Hepatocyte (in vitro differentiated cells): ENCODE measurements around the gene DIS3L.
"Not testable (repeated sequence)": the region's sequence is repeated elsewhere in the genome, so short reads cannot be mapped to it uniquely, and the experiment has no call there.

Experiments used
- EZH2 ChIP-seq: fragments of 200-600 bp; sonication (generic); IDR thresholded peaks from 2 replicates; pipeline ENCODE4 v1.6.1; 2016; ENCODE audit warnings: antibody characterized with exemption, mild to moderate bottlenecking, borderline replicate concordance
- EZH2phosphoT487 ChIP-seq: fragments of 200-600 bp; sonication (generic); IDR thresholded peaks from one replicate; pipeline ENCODE4 v1.6.1; 2018; ENCODE audit warnings: antibody characterized with exemption, mild to moderate bottlenecking, low read depth, moderate library complexity; ENCODE audit not compliant: unreplicated experiment, severe bottlenecking
- TF ChIP-seq, protein P1 (sequence below): fragments of 200-600 bp; sonication (generic); IDR thresholded peaks from 2 replicates; pipeline ENCODE4 v1.5.1; 2016; ENCODE audit warnings: antibody characterized with exemption, mild to moderate bottlenecking; ENCODE audit not compliant: poor library complexity

GRCh38 chr15:66245832-66246231 lies 47.5 kb upstream of the DIS3L start:
- TF ChIP-seq, protein P1, sequence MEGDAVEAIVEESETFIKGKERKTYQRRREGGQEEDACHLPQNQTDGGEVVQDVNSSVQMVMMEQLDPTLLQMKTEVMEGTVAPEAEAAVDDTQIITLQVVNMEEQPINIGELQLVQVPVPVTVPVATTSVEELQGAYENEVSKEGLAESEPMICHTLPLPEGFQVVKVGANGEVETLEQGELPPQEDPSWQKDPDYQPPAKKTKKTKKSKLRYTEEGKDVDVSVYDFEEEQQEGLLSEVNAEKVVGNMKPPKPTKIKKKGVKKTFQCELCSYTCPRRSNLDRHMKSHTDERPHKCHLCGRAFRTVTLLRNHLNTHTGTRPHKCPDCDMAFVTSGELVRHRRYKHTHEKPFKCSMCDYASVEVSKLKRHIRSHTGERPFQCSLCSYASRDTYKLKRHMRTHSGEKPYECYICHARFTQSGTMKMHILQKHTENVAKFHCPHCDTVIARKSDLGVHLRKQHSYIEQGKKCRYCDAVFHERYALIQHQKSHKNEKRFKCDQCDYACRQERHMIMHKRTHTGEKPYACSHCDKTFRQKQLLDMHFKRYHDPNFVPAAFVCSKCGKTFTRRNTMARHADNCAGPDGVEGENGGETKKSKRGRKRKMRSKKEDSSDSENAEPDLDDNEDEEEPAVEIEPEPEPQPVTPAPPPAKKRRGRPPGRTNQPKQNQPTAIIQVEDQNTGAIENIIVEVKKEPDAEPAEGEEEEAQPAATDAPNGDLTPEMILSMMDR: not testable (repeated sequence)
- TF ChIP-seq EZH2phosphoT487, EZH2: not testable (repeated sequence)
